Brain pericyte (primary cell): Measurements from ENCODE around the gene CACNG4.

Source experiments
- DNase-seq: peaks from one replicate; pipeline ENCODE4 v3.0.0-alpha.2; 2012; ENCODE audit warnings: low read depth, low spot score

The CACNG4 gene

DNA sequence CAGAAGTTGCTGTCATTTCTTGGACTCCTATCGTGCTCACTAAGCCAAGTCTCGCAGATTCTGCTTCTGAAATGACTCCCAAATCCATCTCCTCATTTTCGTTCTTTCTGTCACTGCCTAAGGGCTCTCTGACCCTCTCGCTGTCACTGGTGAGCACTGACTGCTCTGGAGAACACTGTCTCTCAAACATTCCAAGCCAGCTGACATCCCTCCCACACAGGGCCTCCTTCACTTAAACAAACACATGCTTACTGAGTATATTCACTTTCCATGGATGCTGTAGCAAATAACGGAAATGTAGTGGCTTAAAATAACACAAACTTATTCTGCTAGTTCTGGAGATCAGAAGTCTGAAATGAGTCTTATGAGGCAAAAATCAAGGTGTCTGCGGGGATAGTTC, 98.6 kb downstream of the CACNG4 start:
- DNase-seq, result no peak

DNA sequence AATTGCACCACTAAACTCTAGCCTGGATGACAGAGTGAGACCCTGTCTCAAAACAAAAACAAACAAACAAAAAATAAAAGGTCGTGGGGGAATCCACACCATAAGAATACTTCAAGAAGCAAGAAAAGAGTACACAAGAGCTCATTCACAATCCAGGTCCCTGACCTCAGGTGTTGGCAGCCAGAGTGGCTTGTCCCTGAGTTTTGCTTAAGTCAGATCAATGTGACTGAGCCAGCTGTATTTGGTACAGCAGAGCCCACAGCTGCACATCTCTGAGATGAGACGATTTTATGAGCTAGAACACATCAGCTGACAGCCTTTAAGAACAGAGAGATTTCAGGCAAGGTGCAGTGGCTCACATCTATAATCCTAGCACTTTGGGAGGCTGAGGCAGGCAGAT, 102.2 kb downstream of the CACNG4 start:
- no peak for DNase-seq

DNA sequence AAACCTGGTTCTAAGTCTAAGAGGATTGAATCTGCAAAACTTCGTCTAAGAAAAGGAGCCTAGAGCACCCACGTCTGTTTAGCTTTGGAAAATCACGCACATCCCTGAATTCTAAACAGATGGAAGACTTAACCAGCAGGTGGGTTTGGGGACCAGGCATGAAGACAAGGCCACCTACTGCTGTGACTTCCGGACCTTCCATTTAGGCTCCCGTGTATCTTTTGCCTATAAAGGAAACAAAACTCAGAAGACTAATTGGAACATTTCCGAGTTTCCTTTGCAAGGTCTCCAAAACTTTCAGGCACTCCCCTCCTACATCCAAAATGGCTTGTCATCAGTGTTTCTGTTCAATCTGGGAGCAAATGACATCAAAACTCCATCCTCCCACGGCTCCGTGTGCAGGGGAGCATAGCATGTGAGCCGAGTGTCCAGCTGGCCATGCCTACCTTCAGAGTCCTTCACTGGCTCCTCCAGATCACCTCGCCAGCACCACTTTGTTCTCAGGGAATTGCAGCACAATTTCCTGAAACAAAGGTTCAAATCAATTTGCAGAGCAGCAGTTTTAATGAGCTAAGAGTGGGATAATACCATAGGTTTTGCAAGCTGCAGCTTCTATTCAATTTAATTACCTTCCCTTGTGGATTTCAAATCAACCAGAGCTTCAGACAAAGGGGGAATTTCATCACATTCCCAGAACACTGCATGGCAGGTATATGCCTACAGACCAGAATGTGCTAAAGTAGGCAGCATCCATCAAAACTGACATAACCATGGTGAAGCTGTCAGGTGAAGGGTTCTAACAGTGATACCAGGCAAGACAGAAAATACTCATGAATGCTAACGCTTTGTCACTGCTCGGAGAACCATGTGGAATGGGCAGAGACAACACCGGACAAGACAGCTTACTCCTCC, 103.3 kb downstream of the CACNG4 start:
- no peak for DNase-seq

DNA sequence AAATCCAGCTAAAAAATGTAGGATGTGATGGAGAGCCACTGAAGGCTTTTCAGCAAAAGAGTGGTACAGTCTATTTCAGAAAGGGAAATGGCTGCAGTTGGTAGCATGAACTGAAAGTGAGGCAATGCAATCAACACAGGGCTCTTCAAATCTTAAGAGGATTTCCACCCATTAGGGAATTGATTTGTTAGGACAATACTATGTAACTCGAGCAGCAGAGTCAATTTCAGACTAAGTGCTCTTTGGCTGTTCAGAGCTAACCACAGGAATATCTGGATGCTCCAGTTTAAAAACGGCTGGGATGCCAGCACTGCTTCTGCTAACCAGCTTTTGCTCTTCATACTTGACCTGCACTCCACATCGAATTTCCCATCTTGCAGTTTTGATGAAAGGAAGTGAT, 104.5 kb downstream of the CACNG4 start:
- DNase-seq, result no peak

DNA sequence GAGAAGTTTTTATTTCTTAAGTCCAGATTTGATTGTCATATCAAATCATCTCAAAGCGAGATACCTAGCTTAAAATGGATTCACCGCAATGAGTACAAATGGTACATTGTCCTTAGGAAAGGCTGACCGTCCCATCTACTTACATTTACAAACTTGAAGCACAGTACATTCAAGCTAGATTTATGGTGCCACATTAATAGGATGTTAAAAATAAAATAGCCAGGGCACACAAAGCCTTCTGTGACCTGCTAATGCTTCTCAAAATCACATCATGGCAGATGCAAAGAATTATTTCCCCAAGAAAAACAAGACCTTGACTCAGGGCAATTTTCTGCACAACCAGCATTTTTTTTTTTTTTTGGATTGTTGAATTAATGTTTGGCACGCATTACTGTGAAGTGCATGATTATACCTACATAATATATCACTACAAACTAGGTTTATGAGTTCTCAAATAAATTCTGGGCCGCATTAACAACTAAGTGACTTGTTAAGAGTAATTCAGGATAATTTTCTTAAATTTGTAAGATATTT, 105.2 kb downstream of the CACNG4 start:
- no peak for DNase-seq

DNA sequence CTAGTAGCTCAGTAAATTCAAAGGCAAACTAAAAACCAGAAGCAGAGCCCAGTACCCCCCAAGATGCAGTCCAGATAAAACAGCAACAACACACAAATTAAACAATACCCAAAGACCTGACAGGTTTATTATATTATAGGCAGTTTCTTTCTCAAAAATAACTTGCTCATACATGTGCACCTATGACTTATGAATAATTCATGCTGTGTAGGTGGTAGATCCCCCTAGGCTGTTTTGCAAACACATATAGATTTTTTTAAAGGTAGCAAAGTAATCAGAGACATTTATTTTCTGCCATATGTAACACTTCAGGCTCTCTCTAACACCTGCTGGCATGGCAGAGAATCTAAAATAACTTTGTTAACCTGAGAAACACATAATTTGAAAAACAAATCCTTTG, 107.1 kb downstream of the CACNG4 start:
- no peak for DNase-seq

DNA sequence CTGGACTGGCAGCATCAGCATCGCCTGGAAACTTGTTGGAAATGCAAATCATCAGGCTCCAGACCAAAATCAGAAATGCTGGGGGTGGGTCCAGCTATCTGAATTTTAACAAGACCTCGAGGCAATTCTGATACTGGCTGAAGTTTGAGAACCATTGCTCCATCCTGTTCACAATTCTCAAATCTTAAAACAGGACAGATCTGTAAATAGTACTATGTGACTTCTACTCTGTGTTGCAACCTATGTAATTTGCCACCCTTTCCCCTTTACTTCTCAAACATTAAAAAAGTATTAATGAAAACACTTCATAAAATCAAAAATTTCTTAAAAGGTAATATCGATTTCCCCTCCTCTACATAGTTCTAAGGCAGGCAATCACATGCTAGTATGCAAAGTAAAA, 108.4 kb downstream of the CACNG4 start:
- no peak for DNase-seq

DNA sequence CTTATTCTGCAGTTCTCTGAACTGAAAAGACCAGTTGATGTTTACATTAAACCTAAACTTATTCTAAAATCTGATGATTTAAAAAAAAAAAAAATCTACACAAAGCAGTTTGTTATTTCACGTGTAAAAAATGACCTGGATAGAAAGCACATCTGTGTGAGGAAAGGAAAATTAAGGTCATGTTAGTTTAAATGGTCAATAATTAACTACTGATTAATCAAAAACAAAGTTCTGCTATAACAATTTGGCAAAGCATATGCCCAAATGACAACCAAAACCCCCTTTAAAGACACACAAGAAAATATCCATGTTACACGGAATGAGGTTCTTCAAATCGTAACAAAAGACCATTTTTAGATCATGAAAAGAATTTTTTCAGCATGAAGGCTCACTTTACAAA, 110.3 kb downstream of the CACNG4 start:
- no peak for DNase-seq

DNA sequence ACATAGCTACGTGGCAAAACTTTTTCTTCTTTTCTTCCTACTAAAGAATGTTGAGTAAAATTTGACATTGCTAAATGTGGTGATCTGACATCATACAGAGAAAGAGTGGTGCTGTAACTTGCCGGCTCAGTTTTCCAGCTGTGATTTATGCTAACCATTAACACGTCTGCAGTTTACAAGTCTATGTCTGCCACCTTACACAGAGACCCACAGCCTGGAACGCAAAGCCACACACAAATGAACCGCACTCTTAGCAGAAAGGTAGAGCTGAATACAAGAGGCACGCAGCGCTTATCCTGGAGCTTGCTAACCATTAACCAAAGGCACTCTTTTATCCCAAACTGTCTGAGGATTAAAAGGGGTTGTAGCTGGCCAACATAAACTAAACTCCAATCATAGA, 111.8 kb downstream of the CACNG4 start:
- no peak for DNase-seq

DNA sequence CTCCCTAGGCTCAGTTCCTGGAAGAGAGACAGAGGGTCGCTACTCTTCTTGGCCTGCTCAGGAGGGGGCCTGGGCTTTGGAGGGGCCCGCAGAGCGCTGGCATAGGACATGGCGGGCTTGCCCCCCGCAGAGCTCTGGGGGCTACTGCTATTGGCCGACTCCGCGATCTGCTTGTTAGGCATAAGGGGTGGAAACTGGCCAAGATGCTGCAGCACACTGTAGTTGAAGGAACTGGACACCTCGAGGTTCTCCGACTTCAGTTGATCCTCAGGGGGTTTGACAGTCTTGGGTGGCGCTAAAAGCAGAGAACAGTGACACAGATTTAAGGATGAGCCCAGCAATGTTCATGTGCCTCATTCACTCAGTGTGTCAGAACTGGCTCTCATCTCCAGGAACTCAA, 113.8 kb downstream of the CACNG4 start:
- DNase-seq, result no peak

DNA sequence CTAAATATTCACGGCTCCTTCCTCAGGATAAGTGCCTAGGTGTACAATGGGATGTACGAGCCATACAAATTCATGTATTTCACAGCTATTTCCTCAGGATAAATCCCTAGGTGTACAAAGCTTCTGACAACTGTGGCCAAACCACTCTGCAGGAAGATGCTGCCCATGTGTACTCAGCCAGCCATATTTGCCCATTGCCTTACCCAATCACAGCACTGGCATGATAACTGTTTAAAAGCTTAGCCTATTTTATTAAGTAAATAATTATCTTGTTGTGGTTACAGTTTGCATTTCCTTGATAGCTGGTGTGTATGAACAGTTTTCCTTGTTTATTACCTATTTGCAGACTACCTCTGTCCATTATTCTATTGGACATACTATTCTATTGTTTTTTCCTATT, 115.0 kb downstream of the CACNG4 start:
- DNase-seq, result no peak

DNA sequence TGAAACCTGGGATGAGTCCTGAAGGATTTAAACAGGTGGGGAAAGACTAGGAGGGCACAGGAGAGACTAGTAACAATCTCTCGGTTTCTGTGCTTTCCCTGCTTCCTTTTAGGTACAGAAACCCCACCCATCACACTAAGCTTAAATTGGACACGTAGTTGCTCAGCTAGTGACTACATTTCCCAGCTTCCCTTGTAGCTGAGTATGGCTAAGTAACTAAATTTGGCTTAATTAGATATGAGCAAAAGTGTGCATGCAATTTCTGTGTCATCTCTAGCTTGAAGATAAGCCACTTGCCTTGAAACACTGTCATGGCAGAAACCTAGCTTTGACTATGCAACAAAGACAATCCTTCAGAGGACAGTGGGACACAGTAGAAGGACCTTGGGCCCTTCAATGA, 116.3 kb downstream of the CACNG4 start:
- no peak for DNase-seq

DNA sequence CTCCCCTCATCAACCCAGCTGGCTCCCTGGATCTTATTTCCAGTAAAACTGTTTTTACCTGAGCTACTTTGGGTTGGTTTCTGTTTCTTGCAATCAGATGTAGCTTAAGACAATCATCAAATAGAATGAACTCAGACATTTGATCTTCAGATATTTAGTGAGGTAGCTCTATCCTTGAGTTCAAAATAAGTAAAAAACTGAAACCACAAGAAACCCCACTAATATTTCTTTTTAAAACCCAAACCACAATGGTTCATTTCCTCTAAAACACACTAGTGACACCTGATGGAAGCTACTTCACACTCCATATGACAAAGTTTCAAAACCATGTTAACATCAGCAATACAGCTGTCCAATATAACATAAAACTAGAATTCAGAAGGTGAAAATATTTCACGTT, 117.6 kb downstream of the CACNG4 start:
- DNase-seq, result no peak
